Measurements from ENCODE around the gene POLD1. TPM values are rescaled to one million over a fixed set of nuclear protein-coding genes. Genes with fewer than 3 reads are reported as not detected.
"Not testable (repeated sequence)": the region's sequence is repeated elsewhere in the genome, so short reads cannot be mapped to it uniquely, and the experiment has no call there.

Gene POLD1
- total RNA-seq, 1 donor from 2014 or later: 36.7 TPM

- Histone ChIP-seq H3K36me3 (peaks cover 6% of the 10 kb centered on the region), H2AFZ (replicated peaks) (no peak overlapping the region), H3K79me2 (ENCODE audit: low read depth) (no peaks in the 10 kb centered on the region), H3K9me3 (ENCODE audit: low read depth) (no peaks in the 10 kb centered on the region), H3K4me1 (no peaks in the 10 kb centered on the region), H3K27me3 (no peaks in the 10 kb centered on the region), H3F3A (ENCODE audit: low read depth) (no peaks in the 10 kb centered on the region), H3K4me3 (no peak overlapping the region), H3K9ac (no peak overlapping the region), H3K4me2 (no peak overlapping the region), H3K27ac (no peak overlapping the region), H4K20me1 (ENCODE audit: low read depth) (no peaks in the 10 kb centered on the region)
- DNase-seq (ENCODE audit: low spot score): no peak
- Mint-ChIP-seq H3K27ac (no peak overlapping the region), H3K4me1 (peaks cover 6% of the 10 kb centered on the region), H3K9me3 (peaks cover 12% of the 10 kb centered on the region), H3K4me3 (no peak overlapping the region), H3K27me3 (ENCODE audit: insufficient read depth, low read depth) (peaks cover 8% of the 10 kb centered on the region), H3K36me3 (peaks cover 35% of the 10 kb centered on the region)
- no peak for TF ChIP-seq EZH2 (IDR thresholded peaks at IDR 0.05)
- TF ChIP-seq EZH2phosphoT487 (IDR thresholded peaks at IDR 0.05): no peak
- TF ChIP-seq, protein P1, sequence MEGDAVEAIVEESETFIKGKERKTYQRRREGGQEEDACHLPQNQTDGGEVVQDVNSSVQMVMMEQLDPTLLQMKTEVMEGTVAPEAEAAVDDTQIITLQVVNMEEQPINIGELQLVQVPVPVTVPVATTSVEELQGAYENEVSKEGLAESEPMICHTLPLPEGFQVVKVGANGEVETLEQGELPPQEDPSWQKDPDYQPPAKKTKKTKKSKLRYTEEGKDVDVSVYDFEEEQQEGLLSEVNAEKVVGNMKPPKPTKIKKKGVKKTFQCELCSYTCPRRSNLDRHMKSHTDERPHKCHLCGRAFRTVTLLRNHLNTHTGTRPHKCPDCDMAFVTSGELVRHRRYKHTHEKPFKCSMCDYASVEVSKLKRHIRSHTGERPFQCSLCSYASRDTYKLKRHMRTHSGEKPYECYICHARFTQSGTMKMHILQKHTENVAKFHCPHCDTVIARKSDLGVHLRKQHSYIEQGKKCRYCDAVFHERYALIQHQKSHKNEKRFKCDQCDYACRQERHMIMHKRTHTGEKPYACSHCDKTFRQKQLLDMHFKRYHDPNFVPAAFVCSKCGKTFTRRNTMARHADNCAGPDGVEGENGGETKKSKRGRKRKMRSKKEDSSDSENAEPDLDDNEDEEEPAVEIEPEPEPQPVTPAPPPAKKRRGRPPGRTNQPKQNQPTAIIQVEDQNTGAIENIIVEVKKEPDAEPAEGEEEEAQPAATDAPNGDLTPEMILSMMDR (IDR thresholded peaks at IDR 0.05): no peak
Measured at GRCh38 chr19:50340331-50340730, 43.8 kb upstream of the POLD1 start.

GRCh38 chr19:50341091-50341564 lies 43.0 kb upstream of the POLD1 start:
- H3K27me3 Mint-ChIP-seq (ENCODE audit: insufficient read depth, low read depth): peaks cover 5% of the 10 kb centered on the region
- no peak overlapping the region for H3K4me3 Mint-ChIP-seq
- Histone ChIP-seq H3K4me1 (no peaks in the 10 kb centered on the region), H3K9ac (no peak overlapping the region), H3F3A (ENCODE audit: low read depth) (no peaks in the 10 kb centered on the region), H3K27me3 (no peaks in the 10 kb centered on the region), H3K79me2 (ENCODE audit: low read depth) (no peaks in the 10 kb centered on the region), H3K36me3 (peaks cover 6% of the 10 kb centered on the region), H3K27ac (no peak overlapping the region), H4K20me1 (ENCODE audit: low read depth) (no peaks in the 10 kb centered on the region), H2AFZ (replicated peaks) (no peak overlapping the region), H3K4me2 (no peak overlapping the region), H3K4me3 (no peak overlapping the region), H3K9me3 (ENCODE audit: low read depth) (no peaks in the 10 kb centered on the region)
- H3K36me3 Mint-ChIP-seq: peaks cover 35% of the 10 kb centered on the region
- TF ChIP-seq EZH2 (IDR thresholded peaks at IDR 0.05) (no peak), EZH2phosphoT487 (IDR thresholded peaks at IDR 0.05) (no peak)
- TF ChIP-seq, protein P1 (IDR thresholded peaks at IDR 0.05): no peak
- peaks cover 13% of the 10 kb centered on the region for H3K9me3 Mint-ChIP-seq
- H3K27ac Mint-ChIP-seq: no peak overlapping the region
- no peaks in the 10 kb centered on the region for H3K4me1 Mint-ChIP-seq
- no peak for DNase-seq (ENCODE audit: low spot score)

DNA sequence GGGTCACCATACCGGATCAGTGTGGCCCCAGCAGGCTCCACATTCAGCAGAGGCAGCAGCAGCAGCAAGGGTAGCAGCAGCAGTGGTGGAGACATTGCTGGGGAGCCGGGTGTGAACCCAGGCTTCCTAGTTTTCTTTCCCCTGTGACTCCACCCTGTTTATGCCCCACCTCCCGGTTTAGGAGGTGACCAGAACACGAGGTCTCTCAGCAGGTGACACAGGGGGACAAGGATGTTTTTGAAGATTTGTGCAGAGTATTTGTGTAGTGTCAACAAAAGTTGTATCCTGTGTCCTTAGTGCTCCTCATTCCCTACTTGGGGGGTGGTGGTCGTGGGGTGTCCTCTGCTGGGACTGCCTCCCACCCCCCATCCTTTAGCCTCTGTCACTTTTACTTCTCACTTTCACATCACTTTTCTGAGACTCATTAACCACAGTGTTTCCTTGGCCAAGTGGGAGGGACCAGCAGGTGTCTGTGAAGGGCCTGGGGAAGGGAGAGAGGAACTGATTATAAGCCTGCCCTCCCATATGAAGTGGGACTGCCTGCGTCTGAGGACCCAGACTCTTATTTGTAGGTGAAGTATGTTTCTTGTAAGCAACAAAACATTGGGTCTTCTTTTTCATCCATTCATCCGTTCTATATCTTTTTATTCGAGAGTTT lies 39.4 kb upstream of the POLD1 start:
- TF ChIP-seq, protein P1 (IDR thresholded peaks at IDR 0.05): no peak
- TF ChIP-seq EZH2 (IDR thresholded peaks at IDR 0.05) (no peak), EZH2phosphoT487 (IDR thresholded peaks at IDR 0.05) (no peak)
- no peaks in the 10 kb centered on the region for H3K4me1 Mint-ChIP-seq
- Histone ChIP-seq H2AFZ (replicated peaks) (no peak overlapping the region), H3K4me1 (no peaks in the 10 kb centered on the region), H3K27me3 (no peaks in the 10 kb centered on the region), H3K4me2 (no peak overlapping the region), H3K4me3 (no peak overlapping the region), H3K9ac (no peak overlapping the region), H3K36me3 (no peaks in the 10 kb centered on the region), H3K79me2 (ENCODE audit: low read depth) (no peaks in the 10 kb centered on the region), H3F3A (ENCODE audit: low read depth) (no peaks in the 10 kb centered on the region), H4K20me1 (ENCODE audit: low read depth) (no peaks in the 10 kb centered on the region), H3K27ac (no peak overlapping the region), H3K9me3 (ENCODE audit: low read depth) (no peaks in the 10 kb centered on the region)
- H3K36me3 Mint-ChIP-seq: peaks cover 26% of the 10 kb centered on the region
- DNase-seq (ENCODE audit: low spot score): no peak
- H3K9me3 Mint-ChIP-seq: peaks cover 10% of the 10 kb centered on the region
- H3K4me3 Mint-ChIP-seq: no peak overlapping the region
- H3K27me3 Mint-ChIP-seq (ENCODE audit: insufficient read depth, low read depth): peaks cover 4% of the 10 kb centered on the region
- H3K27ac Mint-ChIP-seq: no peak overlapping the region

- not testable (repeated sequence) for H3F3A ChIP-seq (ENCODE audit: low read depth); H2AFZ ChIP-seq (replicated peaks); H3K27me3 ChIP-seq; H3K27me3 Mint-ChIP-seq (ENCODE audit: insufficient read depth, low read depth); H3K9ac ChIP-seq; H3K4me2 ChIP-seq; H3K27ac Mint-ChIP-seq; H4K20me1 ChIP-seq (ENCODE audit: low read depth); H3K4me1 Mint-ChIP-seq; H3K27ac ChIP-seq; H3K9me3 ChIP-seq (ENCODE audit: low read depth); H3K9me3 Mint-ChIP-seq; H3K4me3 Mint-ChIP-seq; H3K79me2 ChIP-seq (ENCODE audit: low read depth); H3K4me3 ChIP-seq; H3K4me1 ChIP-seq; H3K36me3 ChIP-seq; DNase-seq (ENCODE audit: low spot score)
- peaks cover 19% of the 10 kb centered on the region for H3K36me3 Mint-ChIP-seq
Measured at GRCh38 chr19:50347089-50347581, 37.0 kb upstream of the POLD1 start.

Measured in neural progenitor cell (in vitro differentiated cells).